ENCODE measurements around the gene PCNX3.

PCNX3 gene

DNA sequence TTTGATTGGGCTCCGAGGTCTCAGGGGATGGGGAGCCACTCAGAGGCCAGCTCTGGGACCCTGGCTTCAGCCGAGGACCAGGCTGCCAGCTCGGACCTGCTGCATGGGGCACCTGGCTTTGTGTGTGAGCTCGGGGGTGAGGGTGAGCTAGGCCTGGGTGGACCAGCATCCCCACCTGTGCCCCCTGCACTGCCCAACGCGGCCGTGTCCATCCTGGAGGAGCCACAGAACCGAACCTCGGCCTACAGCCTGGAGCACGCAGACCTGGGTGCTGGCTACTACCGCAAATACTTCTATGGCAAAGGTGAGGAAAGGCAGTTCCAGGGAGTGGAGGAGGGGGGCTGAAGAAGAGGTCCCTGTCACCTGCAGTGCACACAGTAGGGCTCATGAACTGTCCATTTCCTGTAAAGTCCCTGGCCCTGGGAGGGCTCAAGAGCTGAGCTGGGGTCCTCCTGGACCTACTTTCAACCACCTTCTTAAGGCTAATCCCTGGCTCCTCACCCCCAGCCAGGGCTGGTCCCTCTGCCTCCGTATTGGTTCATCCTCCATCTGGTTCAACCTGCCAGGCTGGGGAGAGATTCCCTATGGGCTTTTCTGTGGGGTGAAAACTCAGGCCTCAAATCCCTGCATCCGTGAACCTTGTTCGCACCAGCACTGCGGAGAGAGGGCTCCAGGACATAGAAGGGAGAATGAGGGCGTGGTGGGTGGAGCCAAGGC lies 25.9 kb downstream of the PCNX3 start:
- DNase-seq, result no peak

DNA sequence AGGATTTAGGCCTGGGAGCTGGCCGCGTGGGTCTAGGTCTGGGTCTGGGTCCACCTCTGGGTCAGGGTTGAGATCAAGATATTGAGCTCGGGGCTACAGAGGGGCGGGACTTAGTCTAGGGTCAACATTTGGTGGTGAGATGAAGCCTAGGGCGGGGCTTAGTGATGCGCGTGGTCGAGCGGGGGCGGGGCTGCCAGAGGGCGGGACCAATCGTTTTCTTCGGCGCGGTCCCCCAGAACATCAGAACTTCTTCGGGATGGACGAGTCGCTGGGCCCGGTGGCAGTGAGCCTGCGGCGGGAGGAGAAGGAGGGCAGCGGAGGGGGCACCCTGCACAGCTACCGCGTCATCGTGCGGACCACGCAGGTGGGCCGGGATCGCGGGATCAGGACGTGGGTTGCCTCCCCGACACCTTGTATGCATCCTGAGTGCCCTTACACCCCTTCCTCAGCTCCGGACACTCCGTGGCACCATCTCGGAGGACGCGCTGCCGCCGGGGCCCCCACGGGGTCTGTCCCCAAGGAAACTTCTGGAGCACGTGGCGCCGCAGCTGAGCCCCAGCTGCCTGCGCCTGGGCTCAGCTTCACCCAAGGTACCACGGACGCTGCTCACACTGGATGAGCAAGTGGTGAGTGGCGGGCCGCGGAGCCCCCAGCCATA lies 26.6 kb downstream of the PCNX3 start:
- no peak for DNase-seq

DNA sequence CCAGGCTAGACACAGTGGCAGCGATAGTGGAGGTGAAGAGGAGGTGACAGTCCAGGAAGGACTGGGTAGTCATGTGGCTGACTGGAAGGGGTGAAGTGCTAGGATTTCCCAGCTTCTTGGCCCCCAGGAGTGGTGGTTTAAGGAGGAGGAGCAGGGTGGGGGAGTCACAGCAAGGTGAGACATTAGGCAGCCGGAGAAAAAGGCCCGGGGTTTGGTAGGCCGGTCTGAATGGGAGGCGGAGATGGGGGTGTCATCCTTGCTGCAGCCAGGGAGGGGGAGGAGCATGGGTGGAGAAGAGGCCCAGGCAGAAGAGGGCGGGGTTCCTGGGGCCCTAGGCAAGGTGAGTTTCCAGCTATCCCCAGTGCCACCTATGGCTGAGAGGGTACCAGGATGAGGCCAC lies 28.4 kb downstream of the PCNX3 start:
- no peak for DNase-seq

DNA sequence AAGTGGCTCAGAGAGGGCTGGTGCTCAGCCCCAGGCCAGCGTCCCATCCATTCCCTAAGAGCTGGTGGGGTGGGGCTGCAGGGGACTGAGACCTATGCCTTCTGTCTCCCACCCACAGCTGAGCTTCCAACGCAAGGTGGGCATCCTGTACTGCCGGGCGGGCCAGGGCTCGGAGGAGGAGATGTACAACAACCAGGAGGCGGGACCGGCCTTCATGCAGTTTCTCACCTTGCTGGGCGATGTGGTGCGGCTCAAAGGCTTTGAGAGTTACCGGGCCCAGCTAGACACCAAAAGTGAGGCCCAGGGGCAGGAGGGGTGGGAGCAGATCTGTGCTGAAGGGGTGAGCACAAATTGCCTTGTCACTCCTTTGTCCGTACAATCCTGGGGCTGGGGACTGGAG lies 29.3 kb downstream of the PCNX3 start:
- no peak for DNase-seq

DNA sequence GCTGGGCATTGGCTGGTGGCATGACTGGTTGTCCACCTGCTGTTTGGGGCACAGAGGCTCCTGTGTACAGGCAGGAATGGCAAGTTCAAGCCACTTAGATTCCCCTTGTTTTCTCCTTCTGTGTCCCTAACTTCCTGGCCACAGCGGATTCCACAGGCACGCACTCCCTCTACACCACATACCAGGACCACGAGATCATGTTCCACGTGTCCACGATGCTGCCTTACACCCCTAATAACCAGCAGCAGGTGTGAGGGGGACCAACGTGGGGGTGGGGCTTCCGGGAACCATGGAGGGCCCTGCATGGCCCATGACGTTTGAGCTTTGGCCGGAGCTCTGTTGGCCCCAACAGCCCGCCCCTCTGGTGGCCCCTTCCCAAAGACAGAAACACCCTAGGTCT lies 30.1 kb downstream of the PCNX3 start:
- DNase-seq, result no peak

DNA sequence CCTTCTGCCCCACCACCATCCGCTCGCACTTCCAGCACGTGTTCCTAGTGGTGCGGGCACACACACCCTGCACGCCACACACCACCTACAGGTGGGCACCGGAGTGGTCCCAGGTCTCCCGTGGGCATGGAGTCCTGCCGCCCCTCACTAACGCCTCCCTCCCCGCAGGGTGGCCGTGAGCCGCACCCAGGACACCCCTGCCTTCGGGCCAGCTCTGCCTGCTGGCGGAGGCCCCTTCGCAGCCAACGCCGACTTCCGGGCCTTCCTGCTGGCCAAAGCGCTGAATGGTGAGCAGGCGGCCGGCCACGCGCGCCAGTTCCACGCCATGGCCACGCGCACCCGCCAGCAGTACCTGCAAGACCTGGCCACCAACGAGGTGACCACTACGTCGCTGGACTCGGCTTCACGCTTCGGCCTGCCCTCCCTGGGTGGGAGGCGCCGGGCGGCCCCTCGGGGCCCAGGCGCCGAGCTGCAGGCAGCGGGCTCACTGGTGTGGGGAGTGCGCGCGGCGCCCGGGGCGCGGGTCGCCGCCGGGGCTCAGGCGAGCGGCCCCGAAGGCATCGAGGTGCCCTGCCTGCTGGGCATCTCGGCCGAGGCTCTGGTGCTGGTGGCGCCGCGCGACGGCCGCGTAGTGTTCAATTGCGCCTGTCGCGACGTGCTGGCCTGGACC lies 30.8 kb downstream of the PCNX3 start:
- DNase-seq, result no peak

DNA sequence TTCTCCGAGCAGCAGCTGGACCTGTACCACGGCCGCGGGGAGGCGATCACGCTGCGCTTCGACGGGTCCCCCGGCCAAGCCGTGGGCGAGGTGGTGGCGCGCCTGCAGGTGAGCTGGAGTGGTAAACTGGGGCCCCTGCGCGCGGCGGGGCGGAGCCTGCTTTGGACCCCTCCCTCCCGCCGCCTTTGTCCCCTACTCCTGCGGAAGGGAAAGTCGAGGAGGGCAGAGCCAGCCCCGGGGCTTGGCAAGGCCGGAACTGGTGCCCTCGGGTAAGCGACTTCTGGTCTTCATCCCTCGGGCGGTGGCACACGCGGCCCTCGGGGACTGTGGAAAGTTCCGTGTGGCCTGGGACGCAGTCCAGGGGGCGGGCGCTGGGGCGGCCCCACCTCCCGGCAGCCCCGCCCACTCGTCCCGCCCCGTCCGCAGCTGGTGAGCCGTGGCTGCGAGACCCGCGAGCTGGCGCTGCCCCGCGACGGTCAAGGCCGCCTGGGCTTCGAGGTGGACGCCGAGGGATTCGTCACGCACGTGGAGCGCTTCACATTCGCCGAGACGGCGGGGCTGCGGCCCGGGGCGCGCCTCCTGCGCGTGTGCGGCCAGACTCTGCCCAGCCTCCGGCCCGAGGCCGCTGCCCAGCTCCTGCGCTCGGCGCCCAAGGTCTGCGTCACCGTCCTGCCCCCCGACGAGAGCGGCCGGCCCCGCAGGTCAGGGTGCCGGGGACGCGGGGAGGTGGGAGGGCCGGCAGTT lies 31.6 kb downstream of the PCNX3 start:
- peak; percentile 69 for DNase-seq

DNA sequence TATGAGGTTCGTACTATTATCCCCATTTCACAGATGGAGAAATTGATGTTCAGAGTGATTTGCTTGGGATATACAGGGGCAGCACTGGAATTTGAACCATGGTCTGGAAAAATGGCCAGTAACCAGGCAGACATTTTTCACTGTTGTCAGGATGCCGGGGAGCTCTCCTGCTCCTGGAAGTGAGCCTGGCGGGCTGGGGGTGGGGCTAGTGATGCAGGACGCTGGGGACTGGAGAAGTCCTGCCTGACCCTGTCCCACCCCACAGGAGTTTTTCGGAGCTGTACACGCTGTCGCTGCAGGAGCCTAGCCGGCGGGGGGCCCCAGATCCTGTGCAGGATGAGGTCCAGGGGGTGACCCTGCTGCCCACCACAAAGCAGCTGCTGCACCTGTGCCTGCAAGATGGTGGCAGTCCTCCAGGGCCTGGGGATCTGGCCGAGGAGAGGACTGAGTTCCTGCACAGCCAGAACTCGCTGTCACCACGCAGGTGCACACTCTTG lies 33.5 kb downstream of the PCNX3 start:
- peak; percentile 29 for DNase-seq

DNA sequence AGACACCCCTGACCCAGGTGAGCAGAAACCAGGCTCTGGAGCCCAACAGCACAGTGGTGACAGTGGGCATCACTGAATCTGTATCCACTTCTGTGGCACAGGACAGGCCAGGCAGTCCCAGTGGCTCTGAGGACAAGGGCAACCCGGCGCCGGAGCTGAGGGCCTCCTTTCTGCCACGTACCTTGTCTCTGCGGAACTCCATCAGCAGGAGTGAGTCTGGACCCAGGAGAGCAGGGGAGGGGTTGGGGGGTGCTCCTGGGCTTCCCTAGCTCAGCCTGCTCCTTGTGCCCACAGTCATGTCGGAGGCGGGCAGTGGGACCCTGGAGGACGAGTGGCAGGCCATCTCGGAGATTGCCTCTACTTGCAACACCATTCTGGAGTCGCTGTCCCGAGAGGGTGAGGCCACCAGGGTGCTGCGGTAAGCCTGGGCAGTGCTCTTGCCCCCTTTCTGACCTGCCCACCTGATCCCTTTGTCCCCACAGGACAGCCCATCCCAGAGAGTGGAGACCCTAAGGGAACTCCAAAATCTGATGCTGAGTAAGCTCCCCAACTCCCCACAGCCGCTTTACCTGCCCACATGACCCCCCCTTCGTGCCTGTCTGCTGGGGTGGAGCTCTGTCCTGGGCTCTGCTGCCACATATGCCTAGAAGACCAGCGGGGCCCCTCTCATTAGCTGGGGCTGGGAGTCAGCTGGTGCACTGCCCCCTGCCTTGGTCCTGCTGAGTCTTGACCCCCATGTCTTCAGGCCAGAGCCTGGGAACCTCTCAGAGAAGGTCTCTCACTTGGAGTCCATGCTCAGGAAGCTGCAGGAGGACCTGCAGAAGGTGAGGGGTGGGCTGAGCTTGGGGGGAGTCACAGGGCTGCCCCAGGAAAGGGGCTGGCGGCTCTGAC lies 34.3 kb downstream of the PCNX3 start:
- DNase-seq, result peak; percentile 51

DNA sequence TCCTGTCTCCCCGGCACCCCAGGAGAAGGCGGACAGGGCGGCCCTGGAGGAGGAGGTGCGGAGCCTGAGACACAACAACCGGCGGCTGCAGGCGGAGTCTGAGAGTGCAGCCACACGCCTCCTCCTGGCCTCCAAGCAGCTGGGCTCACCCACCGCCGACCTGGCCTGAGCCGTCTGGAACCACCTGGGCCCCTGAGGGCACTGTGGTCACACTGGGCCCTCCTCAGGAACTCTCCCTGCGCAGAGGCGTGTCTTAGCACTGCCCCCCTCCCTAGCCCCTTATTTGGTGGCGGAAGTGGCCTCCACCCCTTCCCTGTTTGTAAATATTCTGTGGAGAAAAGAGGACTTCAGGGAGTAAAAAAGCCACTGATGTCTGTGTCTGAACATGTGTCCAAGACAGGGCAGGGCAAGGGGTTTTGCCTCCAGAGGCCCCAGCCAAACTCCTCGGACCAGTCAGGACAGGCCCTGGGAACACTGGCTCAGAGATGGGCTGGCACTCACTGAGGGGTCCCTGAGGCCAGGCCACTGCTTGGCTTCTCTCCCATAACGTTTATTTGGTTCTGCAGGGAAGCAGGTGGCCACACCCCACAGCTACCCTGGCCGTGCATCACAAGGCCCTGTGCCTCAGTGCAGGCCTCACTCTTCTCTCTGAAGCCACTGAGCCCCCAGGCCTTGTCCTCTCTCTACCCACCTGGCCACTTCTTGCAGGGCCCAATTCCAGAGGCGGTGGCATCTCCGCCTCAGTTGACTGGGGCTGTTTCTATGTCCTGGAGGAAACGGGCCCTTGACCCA lies 35.2 kb downstream of the PCNX3 start:
- DNase-seq, result peak; percentile 87

DNA sequence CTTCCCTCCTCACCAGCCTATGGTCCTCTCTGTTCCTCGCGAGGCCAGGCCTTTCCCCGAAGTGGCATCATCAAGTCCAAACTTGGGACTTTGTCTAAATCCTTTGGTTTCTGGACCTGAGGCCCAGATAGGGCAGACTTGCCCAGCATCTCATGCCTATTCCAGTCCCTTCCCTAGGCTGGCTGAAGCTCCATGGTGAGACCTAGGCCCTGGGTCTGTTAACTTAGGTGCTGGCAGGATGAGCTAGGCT lies 35.7 kb downstream of the PCNX3 start:
- peak; percentile 32 for DNase-seq

DNA sequence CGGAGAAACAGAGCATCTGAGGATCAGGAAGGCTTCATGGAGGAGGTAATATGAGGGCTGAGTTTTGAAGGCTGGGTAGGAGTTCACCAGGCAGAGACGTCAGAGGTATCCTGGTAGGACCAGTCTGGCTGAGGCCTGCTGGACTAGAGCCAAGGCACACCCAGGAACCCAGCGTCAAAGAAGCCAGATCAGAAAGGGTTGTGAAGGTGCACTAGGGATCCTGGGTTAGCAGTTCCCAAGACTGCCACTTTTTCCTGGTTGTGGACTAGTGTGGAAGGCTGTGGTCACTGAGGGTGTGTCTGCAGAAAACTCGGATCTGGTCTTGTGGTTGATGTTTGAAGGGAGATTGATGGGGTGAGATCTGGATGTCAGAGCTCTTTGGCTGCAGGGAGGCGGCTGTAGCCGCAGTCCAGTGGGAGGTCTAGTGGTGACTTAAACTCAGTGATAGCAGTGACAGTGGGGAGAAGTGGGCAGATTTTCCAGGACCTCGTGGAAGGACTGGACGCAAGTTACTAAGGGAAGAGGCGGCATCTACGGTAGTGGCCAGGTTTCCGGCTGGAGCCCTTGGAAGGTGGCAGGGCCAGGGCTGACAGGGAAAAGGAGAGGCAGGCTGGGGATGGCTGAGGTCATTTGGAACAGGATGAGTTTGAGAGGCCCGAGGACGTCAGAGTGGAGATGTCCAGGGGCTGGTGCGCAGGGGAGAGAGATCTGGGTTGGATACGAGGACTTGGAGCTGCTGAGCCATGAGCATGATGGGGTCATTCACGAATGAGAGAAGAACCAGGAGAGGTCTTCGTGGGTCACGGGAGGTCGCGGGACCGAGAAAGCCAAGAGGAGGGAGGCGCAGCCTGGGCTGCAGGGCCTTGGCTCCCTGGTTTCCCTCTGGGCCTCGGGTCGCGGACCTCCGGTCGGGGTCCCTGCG lies 36.3 kb downstream of the PCNX3 start:
- DNase-seq, result peak; percentile 54

DNA sequence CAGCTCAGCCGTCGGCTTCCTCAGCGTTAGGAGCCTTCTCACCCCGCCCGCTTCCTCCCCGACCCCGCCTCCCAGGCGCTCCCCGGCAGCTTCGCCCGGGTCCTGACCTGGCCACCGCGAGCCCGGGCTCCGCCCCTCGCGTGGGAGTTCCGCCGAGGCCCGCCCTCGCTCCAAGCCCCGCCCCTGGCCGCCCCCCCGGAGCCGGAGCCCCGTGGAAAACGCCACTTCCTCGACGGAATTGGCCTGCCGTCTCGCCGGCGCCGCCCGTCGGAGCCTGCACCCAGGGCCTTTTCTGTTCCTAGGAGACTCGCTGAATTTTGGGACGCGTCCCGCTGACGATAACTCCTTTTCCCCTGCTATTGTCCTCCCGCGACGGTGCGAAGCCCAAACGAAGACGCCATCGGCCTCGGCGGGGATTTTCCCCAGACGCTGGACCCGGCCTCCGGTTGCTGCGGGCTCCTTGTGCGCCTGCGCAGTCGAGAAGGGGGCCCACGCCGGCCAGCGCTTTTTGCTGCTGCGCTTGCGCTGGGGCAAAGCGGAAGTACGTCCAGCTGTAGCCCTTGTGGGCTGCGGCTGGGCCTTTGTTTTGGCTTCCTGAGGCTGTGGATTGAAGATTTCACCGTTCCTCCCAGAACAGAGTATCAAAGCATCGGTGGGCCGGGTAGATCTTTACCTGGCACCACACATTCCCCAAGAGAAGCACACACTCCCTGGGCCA lies 37.1 kb downstream of the PCNX3 start:
- peak; percentile 96 for DNase-seq

DNA sequence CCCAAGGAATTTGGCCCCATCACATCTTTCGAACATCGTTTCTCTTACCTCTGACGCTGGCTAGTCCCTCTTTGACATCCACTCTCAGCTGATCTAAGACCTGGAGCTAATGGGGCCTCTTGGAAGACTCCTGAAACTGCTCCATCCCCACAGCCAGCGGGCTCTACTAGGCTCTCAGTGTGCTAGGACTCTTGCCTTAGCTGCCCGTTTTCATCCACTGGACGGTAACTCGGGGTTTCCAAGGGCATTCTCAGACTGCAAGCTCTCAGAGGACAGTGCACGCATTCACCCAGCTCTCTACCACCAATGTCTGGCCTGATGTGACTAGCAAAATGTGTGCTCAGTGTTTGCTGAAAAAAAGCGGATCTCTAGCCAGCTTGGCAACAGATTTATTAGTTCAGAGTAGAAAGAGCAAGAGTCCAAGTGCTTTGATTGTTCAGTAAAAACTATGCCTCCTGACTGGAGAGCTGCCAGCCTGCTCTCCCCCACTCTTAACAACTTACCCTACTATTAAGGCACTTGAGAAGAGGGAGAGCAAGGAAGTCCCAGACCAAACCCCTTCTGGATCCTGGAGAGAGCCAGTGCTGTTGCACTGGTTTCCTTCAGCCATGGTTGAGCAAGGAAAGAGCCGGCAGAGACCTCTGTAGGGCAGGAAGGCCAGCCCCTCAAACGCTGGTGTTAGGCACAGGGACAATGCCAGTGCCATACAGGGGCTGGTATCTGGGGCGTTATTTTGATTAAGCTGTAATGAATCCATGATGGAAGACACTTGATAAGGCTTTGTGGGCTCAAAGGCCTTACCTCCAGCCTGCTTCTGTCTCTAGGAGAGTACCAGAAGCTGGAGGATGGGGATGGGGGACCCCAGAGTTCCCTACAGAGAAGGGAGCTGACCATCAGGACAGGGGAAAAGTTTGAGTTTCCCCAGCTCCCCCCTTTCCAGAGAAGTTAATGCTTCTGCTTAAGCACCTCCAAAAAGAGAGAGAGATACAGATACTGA lies 38.0 kb downstream of the PCNX3 start:
- no peak for DNase-seq

DNA sequence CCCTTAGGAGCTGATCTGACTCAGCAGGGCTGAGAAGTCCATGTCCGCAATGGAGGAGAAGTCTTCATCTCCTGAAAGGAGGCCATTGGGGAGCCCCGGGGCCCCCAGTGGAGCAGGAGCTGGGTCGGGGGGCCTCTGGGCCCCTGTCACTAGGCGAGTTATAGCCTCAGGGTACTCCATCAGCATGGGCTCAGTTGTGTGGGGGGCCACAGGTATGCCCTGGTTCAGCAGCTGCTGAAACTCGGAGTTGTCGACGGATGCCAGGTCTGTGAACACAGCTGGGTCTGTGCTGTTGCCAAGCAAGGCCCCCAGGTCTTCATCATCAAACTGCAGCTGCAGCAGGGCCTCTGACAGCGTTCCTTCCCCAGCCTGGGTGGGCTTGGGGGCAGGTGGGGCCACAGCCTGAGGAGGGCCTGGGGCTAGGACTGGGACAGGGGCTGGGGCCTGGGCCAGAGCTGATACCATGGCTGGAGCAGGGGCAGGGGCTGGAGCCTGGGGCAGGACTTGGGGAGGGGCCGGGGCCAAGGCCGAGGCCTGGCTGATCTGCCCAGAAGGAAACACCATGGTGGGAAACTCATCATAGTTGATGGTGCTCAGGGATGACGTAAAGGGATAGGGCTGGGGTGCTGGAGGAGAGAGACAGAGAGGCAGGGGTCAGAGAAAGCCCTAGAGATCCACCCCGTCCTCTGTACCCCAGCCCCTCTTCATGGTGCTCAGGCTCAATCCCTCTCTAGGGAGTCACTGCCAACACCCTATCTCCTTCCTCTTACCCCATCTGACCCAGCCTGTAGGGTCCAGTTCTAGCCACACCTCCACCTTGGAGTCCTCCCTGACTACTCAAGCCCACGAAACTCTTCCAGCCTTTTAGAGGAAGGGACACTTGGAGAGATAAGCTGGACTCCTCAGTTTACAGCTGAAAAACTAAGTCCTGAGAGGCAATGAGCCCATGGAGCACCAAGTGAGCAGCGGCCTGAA lies 39.1 kb downstream of the PCNX3 start:
- peak; percentile 48 for DNase-seq

DNA sequence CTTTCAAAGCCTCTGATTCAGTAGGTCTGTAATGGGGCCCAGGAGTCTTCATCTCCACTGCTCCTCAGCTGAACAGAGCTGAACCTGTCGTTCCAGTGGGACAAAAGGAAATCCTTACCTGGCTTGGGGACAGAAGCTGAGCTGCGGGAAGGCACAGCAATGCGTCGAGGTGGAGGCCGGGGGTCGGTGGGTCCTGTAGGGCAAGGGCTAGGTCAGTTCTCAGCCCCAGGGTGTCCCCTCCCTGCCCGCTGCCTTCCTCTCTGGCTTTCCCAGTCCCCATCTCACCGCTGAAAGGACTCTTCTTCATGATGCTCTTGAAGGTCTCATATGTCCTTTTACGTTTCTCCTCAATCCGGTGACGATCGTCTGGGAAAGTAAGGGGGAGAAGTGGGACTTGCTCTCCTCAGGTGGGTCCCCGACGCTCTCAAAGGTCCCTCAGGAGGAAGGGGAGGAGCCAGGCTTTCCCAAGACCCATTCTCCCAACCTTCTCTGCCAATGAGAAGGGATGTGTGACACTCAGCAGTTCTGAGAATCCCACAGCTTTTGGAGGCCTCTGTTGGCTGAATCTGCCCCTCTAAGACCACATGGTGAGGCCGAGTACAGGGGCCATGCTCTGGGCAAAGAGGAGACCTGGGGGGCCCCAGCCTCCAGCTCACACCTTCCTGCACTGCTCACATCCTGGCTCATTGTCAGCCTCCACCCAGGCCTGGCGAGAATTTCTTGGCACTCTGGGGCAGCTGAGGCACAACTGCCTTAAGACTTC lies 40.2 kb downstream of the PCNX3 start:
- peak; percentile 37 for DNase-seq

DNA sequence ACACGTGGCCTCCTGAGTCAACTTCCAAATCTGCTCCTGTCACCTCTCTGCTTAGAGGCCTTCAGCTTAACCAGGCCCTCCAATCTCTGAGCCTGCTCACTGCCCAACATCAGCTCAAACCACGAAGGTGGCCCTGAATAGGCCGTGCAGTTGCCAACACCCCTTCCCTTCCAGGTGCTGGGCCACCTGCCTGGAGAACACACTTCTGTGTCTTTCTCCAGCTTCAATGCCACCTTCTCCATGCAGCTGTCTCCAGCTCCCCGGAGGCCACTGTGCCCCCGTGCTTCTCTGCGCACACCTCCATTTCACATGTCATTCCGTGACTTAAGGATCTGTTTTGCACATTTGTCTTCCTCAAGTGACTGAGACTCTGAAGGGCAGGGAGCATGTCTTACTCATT lies 41.9 kb downstream of the PCNX3 start:
- peak; percentile 37 for DNase-seq
